K562 (cell line): ENCODE measurements around the gene GPSM3. TPM values are rescaled to one million over a fixed set of nuclear protein-coding genes. Genes with fewer than 3 reads are reported as not detected.

Experiments used
- ATAC-seq: fragments of 200-7000 bp; cut with Tn5 transposase; 3 replicates; pipeline ENCODE4 v1.9.1; 2020; ENCODE audit warnings: moderate library complexity
- BruUV-seq: library from RNA; stranded (reverse); fragments of 400-500 nt; replicated peaks from 2 replicates; lab custom pipeline; 2021; lab: Mats Ljungman, UMichigan
- CTCF ChIA-PET: fragments of 300-600 bp; formaldehyde crosslinking; extraction: SDS; loops from one replicate; lab custom pipeline; 2021; ENCODE audit warnings: low intra/inter-chr PET ratio; lab: Yijun Ruan, JAX
- POLR2A ChIA-PET: fragments of 300-600, 350-650 bp; sonication (Branson Sonifier 250); formaldehyde crosslinking; extraction: SDS; loops from one replicate; lab custom pipeline; 2021; ENCODE audit warnings: antibody characterized with exemption, inconsistent platforms; lab: Yijun Ruan, JAX
- DNase-seq, 4 experiments: peaks; one replicate each; pipeline versions ENCODE4 v3.0.0 to v3.0.0-alpha.2; 2011 to 2018; ENCODE audit warnings: low spot score in 3 of 4, mixed read lengths in 3 of 4; ENCODE audit errors: extremely low read depth in 1 of 4
- FAIRE-seq: peaks from 2 replicates; lab custom pipeline; 2011; peaks lifted over from hg19 to GRCh38; lab: Jason Lieb, UNC
- H2AFZ ChIP-seq: 2 replicates; pipeline ENCODE4 v1.6.0; 2011; ENCODE audit warnings: low read depth, low read length, control low read depth, inconsistent platforms
- H3K27ac ChIP-seq: fragments of 200-600 bp; 3 replicates; pipeline ENCODE4 v1.8.0; 2011; ENCODE audit warnings: low read depth, mild to moderate bottlenecking, control low read depth, inconsistent platforms, low read length, moderate library complexity, mixed read lengths; ENCODE audit errors: extremely low read depth
- H3K27me3 ChIP-seq, 2 experiments: fragments of 300-600 bp in 1 of 2; 2 replicates in 1 of 2; 3 replicates in 1 of 2; pipeline versions ENCODE4 v1.6.0 to v1.8.0; 2011; ENCODE audit warnings: inconsistent platforms in 2 of 2, low read length in 2 of 2, mild to moderate bottlenecking in 1 of 2, mixed read lengths in 1 of 2, moderate library complexity in 1 of 2; ENCODE audit not compliant: control insufficient read depth in 2 of 2, insufficient read depth in 2 of 2
- H3K36me3 ChIP-seq: fragments of 300-600 bp; 3 replicates; pipeline ENCODE4 v1.8.0; 2011; ENCODE audit warnings: mild to moderate bottlenecking, low read length, inconsistent platforms; ENCODE audit not compliant: control insufficient read depth, insufficient read depth
- H3K4me1 ChIP-seq, 2 experiments: fragments of 200-600 bp in 1 of 2; replicated peaks in 1 of 2; 2 replicates in 1 of 2; 3 replicates in 1 of 2; pipeline versions ENCODE4 v1.5.1 to v1.8.0; 2011; ENCODE audit warnings: inconsistent platforms in 2 of 2, low read length in 2 of 2, mild to moderate bottlenecking in 1 of 2, mixed read lengths in 1 of 2, moderate library complexity in 1 of 2; ENCODE audit not compliant: control insufficient read depth in 2 of 2, insufficient read depth in 2 of 2
- H3K4me2 ChIP-seq: 2 replicates; pipeline ENCODE4 v1.6.1; 2011; ENCODE audit warnings: low read length, control low read depth, inconsistent platforms, mixed read lengths; ENCODE audit not compliant: insufficient read depth
- H3K4me3 ChIP-seq: fragments of 200-600 bp; sonication (generic), shearing (Covaris generic); 2 replicates; pipeline ENCODE4 v1.5.1; 2016; ENCODE audit warnings: control low read depth, inconsistent platforms
- H3K79me2 ChIP-seq: fragments of 200-600 bp; 3 replicates; pipeline ENCODE4 v1.8.0; 2011; ENCODE audit warnings: low read length, inconsistent platforms; ENCODE audit not compliant: control insufficient read depth, insufficient read depth
- H3K9ac ChIP-seq, 2 experiments: 2 replicates each; pipeline versions ENCODE4 v1.6.0 to v1.6.1; 2011; ENCODE audit warnings: low read depth in 2 of 2, low read length in 2 of 2, control low read depth in 1 of 2, inconsistent platforms in 1 of 2, mild to moderate bottlenecking in 1 of 2, mixed read lengths in 1 of 2; ENCODE audit not compliant: insufficient read depth in 1 of 2
- H3K9me1 ChIP-seq: one replicate; pipeline ENCODE4 v1.6.0; 2011; ENCODE audit warnings: inconsistent platforms, mild to moderate bottlenecking, low read length, moderate library complexity; ENCODE audit not compliant: control insufficient read depth, insufficient read depth
- H3K9me3 ChIP-seq: replicated peaks from 2 replicates; pipeline ENCODE4 v1.5.1; 2011; ENCODE audit warnings: low read depth, low read length, inconsistent platforms; ENCODE audit not compliant: control insufficient read depth, insufficient read depth
- H4K20me1 ChIP-seq: replicated peaks from 2 replicates; pipeline ENCODE4 v1.6.1; 2011; ENCODE audit warnings: low read length, inconsistent platforms, mixed read lengths; ENCODE audit not compliant: control insufficient read depth, insufficient read depth
- CEBPZ ChIP-seq: fragments of 150-350 bp; IDR thresholded peaks from 2 replicates; pipeline ENCODE4 v1.6.1; 2014; ENCODE audit warnings: low read depth, mild to moderate bottlenecking, low read length, borderline replicate concordance
- CTCF ChIP-seq, 3 experiments: IDR thresholded peaks in 2 of 3; conservative IDR thresholded peaks in 1 of 3; 2 replicates each; pipeline ENCODE4 v1.5.1; 2011 to 2012; ENCODE audit warnings: low read length in 3 of 3, mild to moderate bottlenecking in 3 of 3, control low read depth in 2 of 3, improper control_type of control experiment in 1 of 3, inconsistent platforms in 1 of 3, low read depth in 1 of 3, mixed read lengths in 1 of 3, moderate library complexity in 1 of 3; ENCODE audit not compliant: insufficient read depth in 2 of 3
- ELK1 ChIP-seq: sonication (generic); formaldehyde crosslinking; IDR thresholded peaks from 2 replicates; pipeline ENCODE4 v1.8.1; 2022; ENCODE audit warnings: missing genetic modification reagents
- ELK3 ChIP-seq: fragments of 450-650 bp; formaldehyde crosslinking; IDR thresholded peaks from 2 replicates; pipeline ENCODE4 v1.4.0; 2020; ENCODE audit warnings: mild to moderate bottlenecking
- GTF2A2 ChIP-seq: IDR thresholded peaks from 2 replicates; pipeline ENCODE4 v1.6.1; 2016; ENCODE audit warnings: mild to moderate bottlenecking, missing genetic modification characterization, missing compliant biosample characterization
- HMBOX1 ChIP-seq: sonication (generic); IDR thresholded peaks from 2 replicates; pipeline ENCODE4 v1.6.1; 2016
- HNRNPH1 ChIP-seq: fragments of 200-400 bp; formaldehyde crosslinking; optimal IDR thresholded peaks from 2 replicates; pipeline ENCODE3; 2017; ENCODE audit warnings: low read depth, mild to moderate bottlenecking, low read length, moderate library complexity
- KHSRP ChIP-seq: fragments of 450-650 bp; IDR thresholded peaks from 2 replicates; pipeline ENCODE4 v1.6.1; 2017
- MED1 ChIP-seq: sonication (generic); formaldehyde crosslinking; IDR thresholded peaks from 2 replicates; pipeline ENCODE4 v1.8.1; 2023; ENCODE audit warnings: missing genetic modification reagents, borderline replicate concordance
- SMARCA5 ChIP-seq: fragments of 450-650 bp; IDR thresholded peaks from 2 replicates; pipeline ENCODE4 v1.6.1; 2016
- TRIM24 ChIP-seq, 2 experiments: fragments of 450-650 bp; IDR thresholded peaks; 2 replicates each; pipeline ENCODE4 v1.6.1; 2016
- TRIM28 ChIP-seq: fragments of 450-650 bp; IDR thresholded peaks from 2 replicates; pipeline ENCODE4 v1.6.1; 2017
- ZNF316 ChIP-seq: fragments of 450-650 bp; IDR thresholded peaks from 2 replicates; pipeline ENCODE4 v1.6.1; 2016
- WGBS: fragments of 100-300 bp; shearing (Covaris generic); methylation state at CpG from one replicate; pipeline ENCODE4 v1.1.6; 2016; ENCODE audit warnings: low coverage, mixed read lengths; ENCODE audit not compliant: insufficient coverage; ENCODE audit errors: missing lambda C conversion rate; 5-methylcytosine and 5-hydroxymethylcytosine counted together
- in situ Hi-C: fragments of 300-500 bp; cut with MboI; formaldehyde crosslinking; loops from 4 replicates; pipeline ENCODE4 v1.15.0; 2018; ENCODE audit warnings: inconsistent platforms, mixed read lengths
- intact Hi-C: fragments of 100-400 bp; cut with micrococcal nuclease; formaldehyde crosslinking; loops from 2 replicates; pipeline ENCODE4 v1.14.2; 2022
- polyA plus RNA-seq, 8 experiments: library from polyadenylated mRNA; depleted of rRNA in 4 of 8; stranded (reverse) in 5 of 8; unstranded in 3 of 8; fragments of >200 nt; fragmentation: Nextera tagmentation in 2 of 8; fragmentation: Illumina TruSeq in 1 of 8; extraction: Ambion mirVana in 2 of 8; extraction: Trizol in 1 of 8; gene quantifications; 2 replicates each; pipeline versions ENCODE4 v1.2.1 to v1.2.3, GENCODE V29; 2011 to 2014; ENCODE audit warnings: inconsistent platforms in 1 of 8, missing spikeins in 1 of 8
- total RNA-seq, 7 experiments: library from RNA; depleted of rRNA in 6 of 7; stranded (reverse); fragments of >200 nt in 6 of 7; fragmentation: Illumina TruSeq in 2 of 7; extraction: Trizol in 2 of 7; gene quantifications; 2 replicates each; pipeline versions ENCODE4 v1.2.1 to v1.2.3, GENCODE V29; 2011 to 2021; ENCODE audit warnings: low replicate concordance in 1 of 7

The GPSM3 gene
- total and polyA plus RNA-seq, 9 of the 15 experiments (the other 6 are each of a cell fraction or from before 2014, with no cell fraction given): 5.3 to 42.6 (median 24.4) TPM

GRCh38 chr6:32147401-32148132 lies 44.9 kb downstream of the GPSM3 start:
- ATAC-seq (no peak), FAIRE-seq (peak; percentile 11), DNase-seq (no peak)
- BruUV-seq: no TSS peak
- no peaks in the 10 kb centered on the region for H4K20me1 ChIP-seq
- ChIA-PET CTCF (no interaction called here), POLR2A (interaction anchor here (2.0 kb wide), 1 partner anchor 9 kb away, joined by 11 read pairs; no protein-coding TSS in a partner anchor)
- H3K4me2 ChIP-seq: no peak overlapping the region
- H2AFZ ChIP-seq: no peak overlapping the region
- WGBS: 92% methylated on average over 4 of the region's 4 CpGs
- H3K9ac ChIP-seq: no peak overlapping the region
- no peaks in the 10 kb centered on the region for H3K9me1 ChIP-seq
- intact Hi-C loops: no loop called here
- no peaks in the 10 kb centered on the region for H3K27me3 ChIP-seq
- no peak overlapping the region for H3K27ac ChIP-seq
- in situ Hi-C loops: no loop called here
- no peaks in the 10 kb centered on the region for H3K36me3 ChIP-seq
- peaks cover 16 to 30% of the 10 kb centered on the region in 2 experiments for H3K4me1 ChIP-seq
- no peak overlapping the region for H3K4me3 ChIP-seq
- H3K9me3 ChIP-seq: no peaks in the 10 kb centered on the region
- peaks cover 5% of the 10 kb centered on the region; the same call in 1 of the 3 replicates for H3K79me2 ChIP-seq
- TF ChIP-seq CEBPZ (no peak), HNRNPH1 (no peak), GTF2A2 (no peak), CTCF (IDR thresholded peaks at IDR 0.05 in 2 of 3, conservative IDR thresholded peaks at IDR 0.05 in 1 of 3; ENCODE audit: insufficient read depth in 2 of 3, low read depth in 1 of 3, low read length in 3 of 3) (peak in 2 of 3 experiments; percentile 8 to 19; a peak in 1 of 6 replicates), HMBOX1 (no peak), SMARCA5 (no peak), ELK3 (CRISPR knock-in tag) (no peak), KHSRP (no peak), ELK1 (CRISPR knock-in tag) (no peak), ZNF316 (peak; percentile 78), TRIM24 (IDR thresholded peaks at IDR 0.05) (0 out of 4 replicates have a peak, but pooled peaks of 1 of the 2 experiments have one; percentile 50), TRIM28 (peak; percentile 46; the same call in 1 of the 2 replicates), MED1 (CRISPR knock-in tag) (no peak)
